Astrocyte (in vitro differentiated cells and primary cell): Measurements from ENCODE around the gene FSTL5.

Experiments
- EZH2 ChIP-seq: IDR thresholded peaks from 2 replicates; pipeline ENCODE4 v1.6.1; 2012; ENCODE audit warnings: mild to moderate bottlenecking, low read length, inconsistent platforms; ENCODE audit not compliant: insufficient read depth
- TF ChIP-seq, protein P1 (sequence below): IDR thresholded peaks from 2 replicates; pipeline ENCODE4 v1.5.1; 2011; ENCODE audit warnings: low read depth, mild to moderate bottlenecking, inconsistent platforms, low read length, moderate library complexity; ENCODE audit not compliant: insufficient read depth

DNA sequence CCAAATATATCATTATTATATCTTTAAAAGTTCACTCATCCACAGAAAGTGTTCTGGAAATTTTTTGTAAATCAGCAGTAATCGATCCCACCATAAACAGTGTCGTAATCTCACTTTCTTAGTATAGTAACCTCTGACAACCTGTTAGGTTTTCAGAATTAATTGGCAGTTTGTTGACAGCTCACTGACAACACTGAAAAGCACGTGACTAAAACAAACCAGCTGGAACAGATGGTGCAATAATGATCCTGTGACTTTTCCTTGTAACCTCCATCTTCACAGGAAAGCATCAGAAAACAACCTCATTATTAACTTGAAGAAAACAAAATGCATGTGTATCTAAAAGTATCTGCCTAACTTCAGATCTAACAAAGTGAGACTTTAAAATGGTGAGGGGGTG, 48.5 kb downstream of the FSTL5 start:
- TF ChIP-seq EZH2, result no peak
- TF ChIP-seq, protein P1, sequence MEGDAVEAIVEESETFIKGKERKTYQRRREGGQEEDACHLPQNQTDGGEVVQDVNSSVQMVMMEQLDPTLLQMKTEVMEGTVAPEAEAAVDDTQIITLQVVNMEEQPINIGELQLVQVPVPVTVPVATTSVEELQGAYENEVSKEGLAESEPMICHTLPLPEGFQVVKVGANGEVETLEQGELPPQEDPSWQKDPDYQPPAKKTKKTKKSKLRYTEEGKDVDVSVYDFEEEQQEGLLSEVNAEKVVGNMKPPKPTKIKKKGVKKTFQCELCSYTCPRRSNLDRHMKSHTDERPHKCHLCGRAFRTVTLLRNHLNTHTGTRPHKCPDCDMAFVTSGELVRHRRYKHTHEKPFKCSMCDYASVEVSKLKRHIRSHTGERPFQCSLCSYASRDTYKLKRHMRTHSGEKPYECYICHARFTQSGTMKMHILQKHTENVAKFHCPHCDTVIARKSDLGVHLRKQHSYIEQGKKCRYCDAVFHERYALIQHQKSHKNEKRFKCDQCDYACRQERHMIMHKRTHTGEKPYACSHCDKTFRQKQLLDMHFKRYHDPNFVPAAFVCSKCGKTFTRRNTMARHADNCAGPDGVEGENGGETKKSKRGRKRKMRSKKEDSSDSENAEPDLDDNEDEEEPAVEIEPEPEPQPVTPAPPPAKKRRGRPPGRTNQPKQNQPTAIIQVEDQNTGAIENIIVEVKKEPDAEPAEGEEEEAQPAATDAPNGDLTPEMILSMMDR, result no peak
